Hematopoietic multipotent progenitor cell treated with erythropoietin and hydrocortisone succinate and interleukin-3 and kit ligand, for 15 days (in vitro differentiated cells): Measurements from ENCODE around the gene CORO7.

ENCODE experiments used
- DNase-seq: peaks from one replicate; pipeline ENCODE4 v3.0.0-alpha.2; 2015; ENCODE audit warnings: low spot score

CORO7 gene

GRCh38 chr16:4426021-4426684 is 9.8 kb upstream of the CORO7 start:
- no peak for DNase-seq

DNA sequence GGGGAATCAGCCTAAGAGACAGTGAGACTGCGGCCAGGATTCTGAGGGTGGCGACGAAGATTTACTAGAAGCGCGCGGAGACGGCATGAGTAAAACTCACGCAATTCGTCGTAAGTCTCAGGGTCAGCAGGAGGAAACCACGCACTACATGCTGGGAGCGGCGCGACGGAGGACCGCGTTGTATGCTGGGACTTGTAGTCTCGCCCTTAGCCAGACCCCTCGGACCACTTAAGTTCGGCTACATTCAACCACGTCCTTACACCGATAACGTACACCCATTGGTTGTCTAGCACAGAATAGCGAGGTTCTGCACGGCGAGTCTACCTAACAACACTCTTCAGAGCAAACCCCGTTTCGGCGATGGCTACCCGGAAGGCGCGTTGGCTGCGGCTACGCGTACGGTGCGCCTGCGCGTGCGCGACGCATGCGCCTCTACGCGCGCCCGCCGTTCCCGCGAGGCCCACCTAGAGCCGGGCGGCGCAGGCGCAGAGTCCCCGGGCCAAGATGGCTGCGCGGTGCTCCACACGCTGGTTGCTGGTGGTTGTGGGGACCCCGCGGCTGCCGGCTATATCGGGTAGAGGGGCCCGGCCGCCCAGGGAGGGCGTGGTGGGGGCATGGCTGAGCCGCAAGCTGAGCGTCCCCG is 9.1 kb upstream of the CORO7 start, which contains the start of gene DNAJA3:
TSS of gene DNAJA3 (plus strand) at position 491 of the 643 bp plus-strand sequence. CDS start at position 505, 14 bp downstream.
- peak; percentile 93 for DNase-seq

- DNase-seq: no peak
These were observed 4.2 kb upstream of the CORO7 start for GRCh38 chr16:4420505-4421105.

GRCh38 chr16:4419402-4419959 is 3.1 kb upstream of the CORO7 start:
- no peak for DNase-seq

DNA sequence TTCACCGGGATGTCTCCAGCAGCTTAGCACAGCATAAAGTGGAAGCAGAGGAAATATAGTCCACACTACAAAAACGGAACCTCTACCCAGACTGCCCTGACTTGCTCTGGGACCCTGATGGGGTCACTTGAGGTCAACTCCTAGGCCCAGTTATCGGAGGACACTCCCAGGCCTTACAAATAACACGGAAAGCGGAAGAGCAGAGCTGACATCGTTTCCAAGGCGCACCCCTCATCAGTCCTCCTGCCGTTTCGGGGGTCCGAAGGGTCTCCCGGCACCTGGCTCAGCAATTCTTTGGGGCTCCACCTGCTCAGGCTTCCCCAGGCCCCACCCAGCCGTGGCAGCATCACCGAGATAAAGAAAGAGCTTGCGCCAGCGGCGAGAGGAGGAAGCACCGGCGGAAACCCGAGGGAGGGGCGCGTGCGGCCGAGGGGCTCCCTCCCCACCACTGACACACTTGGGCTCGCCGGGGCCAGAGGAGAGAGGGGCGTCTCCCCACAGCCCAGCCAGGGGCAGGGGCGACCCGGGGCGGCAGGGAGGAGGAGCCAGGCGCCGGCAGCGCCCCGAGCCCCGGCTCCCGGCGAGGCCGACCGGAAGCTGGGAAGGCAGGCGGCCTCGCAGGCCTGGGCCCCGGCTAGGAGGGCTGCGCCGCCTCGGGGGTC is 727 bp downstream of the CORO7 start:
- peak; percentile 40 for DNase-seq

DNA sequence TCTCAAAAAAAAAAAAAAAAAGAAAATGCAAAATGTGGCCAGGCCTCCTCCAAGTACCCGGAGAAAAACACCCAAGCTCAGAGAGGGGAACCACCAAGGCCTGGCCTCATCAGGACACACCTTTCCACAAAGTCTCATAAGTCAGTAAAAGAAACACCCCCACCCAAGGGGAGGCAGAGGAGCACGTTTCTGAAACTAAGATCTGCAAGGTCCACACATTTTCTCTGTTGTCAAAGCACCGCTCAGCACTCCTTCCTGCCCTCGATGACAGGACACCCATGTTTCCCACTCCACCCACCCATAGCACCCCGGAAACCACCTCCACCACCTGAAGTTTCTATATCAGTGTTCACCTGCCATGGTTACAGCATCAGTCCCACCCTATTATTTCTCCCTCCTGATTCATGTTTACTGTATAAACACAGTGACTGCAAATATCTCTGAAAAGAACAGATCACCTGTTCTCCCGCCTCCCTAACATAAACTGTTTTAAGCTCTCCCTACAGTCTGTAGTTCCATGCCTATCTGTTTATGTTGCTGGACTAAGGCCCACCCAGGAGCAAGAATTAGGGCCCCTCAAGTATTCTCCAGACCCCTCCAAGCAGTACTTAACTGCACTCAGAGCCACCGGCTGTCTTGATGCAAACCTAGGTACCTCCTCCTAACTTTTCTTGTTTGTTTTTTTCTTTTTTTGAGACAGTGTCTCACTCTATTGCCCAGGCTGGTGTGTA is 2.0 kb downstream of the CORO7 start:
- DNase-seq: no peak

GRCh38 chr16:4412854-4413253 is 3.5 kb downstream of the CORO7 start:
- DNase-seq: no peak

DNA sequence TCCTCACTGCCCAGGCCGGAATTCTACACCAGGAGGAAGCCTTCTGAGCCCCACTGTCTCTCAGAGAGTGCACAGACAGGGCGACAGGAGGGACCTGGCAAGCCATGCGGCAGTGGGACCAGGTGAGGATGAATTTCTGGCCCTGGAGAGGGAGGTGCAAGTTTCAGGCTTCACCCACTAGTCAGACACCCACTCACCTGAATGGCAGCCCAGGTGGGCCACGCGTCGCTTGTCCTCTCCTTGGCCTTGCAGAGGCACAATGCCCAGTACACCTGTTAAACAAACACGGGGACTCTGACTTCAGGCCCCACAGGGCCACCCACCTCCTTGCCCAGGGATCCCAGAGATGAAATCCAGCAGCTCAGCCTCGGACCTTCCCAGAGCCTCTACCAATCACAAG is 4.2 kb downstream of the CORO7 start:
- DNase-seq: no peak

GRCh38 chr16:4411684-4412083 is 4.7 kb downstream of the CORO7 start:
- no peak for DNase-seq

- no peak for DNase-seq
These were observed 5.9 kb downstream of the CORO7 start for GRCh38 chr16:4410335-4411075.

DNA sequence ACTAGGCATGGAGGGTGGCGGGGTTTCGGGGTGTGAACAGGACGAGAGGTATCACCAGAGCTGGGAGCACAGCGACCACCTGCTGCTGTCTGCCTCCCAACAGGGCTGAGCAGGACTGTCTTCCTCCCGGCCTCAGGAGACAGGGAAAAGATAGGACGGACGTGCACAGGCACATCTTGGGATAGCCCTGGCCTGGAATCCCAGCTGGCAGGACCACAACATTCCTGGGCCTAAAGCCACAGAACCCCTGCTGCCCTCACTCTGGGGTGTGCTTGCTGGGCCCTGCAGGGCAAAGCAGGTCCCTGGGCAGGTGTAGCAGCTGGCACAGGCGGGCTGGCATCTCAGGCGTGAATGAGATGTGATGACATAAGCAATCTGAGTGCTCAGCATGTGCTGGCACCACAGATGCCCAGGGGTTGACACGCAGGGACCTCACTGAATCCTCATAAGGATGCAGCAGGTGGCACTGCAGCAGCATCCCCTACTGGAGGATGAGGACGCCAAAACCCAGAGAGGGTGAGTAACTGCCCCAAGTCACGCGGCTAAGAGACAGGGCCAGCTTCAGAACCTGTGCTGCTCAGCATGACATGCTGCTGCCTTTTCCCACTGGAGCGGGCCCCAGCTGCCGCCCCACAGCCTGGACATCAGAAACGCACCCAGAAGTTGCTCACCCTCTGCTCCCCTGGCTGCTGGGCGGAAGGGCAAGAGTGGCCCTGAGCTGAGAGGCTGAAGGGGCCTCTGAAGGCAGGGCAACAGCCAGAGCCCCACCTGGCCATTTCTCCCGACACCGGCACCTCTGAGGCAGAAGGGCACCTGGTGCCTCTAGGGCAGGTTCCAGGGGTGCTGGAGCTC is 7.1 kb downstream of the CORO7 start:
- no peak for DNase-seq

- DNase-seq: no peak
These were observed 8.1 kb downstream of the CORO7 start for GRCh38 chr16:4408323-4408690.

- no peak for DNase-seq
These were observed 8.7 kb downstream of the CORO7 start for GRCh38 chr16:4407543-4408322.

- no peak for DNase-seq
These were observed 11.3 kb downstream of the CORO7 start for GRCh38 chr16:4404967-4405696.

DNA sequence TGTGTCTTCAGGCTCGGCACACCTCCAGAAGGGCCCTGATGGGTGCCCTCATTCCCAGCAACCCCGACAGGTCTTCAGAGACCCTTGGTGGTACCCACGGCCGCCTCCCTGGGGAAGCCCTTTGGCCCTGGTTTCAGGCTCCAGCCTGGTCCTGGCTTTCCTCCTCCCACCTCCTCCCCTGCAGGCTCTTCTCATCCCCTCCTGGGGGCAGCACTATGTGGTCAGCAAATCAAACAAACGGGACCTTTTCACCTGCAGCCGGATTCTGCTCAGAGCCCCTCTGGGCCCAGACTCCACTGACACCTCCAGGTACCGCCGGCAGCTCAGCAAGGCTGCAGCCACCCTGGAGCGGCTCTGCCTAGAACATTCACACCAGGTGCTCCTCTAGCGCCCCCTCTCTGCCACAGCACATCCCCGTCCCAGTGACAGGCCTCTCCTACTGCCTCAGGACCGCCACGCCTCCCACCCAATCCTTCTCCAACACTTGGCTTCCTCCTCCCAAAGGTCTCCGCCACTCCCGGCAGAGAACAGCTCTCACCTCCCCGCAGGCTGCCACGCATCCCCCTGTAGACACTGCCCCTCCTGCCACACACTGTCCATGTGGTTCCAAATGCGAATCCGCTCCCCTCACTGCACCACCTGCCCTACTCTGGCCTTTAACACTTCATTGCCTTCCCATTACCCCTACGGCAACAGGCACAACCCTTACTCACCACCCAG is 12.0 kb downstream of the CORO7 start:
- peak; percentile 27 for DNase-seq

GRCh38 chr16:4403133-4403949 is 13.1 kb downstream of the CORO7 start:
- DNase-seq: no peak

GRCh38 chr16:4402439-4403132 is 13.8 kb downstream of the CORO7 start:
- DNase-seq: peak; percentile 77
